GM12891 (cell line): Measurements from ENCODE around the gene PDZD2.
"Not testable (repeated sequence)": the region's sequence is repeated elsewhere in the genome, so short reads cannot be mapped to it uniquely, and the experiment has no call there.

Experiments
- DNase-seq: peaks from one replicate; pipeline ENCODE4 v3.0.0; 2011; ENCODE audit warnings: low spot score; ENCODE audit not compliant: insufficient read length
- FAIRE-seq: peaks from 2 replicates; lab custom pipeline; 2011; peaks lifted over from hg19 to GRCh38; lab: Jason Lieb, UNC
- PAX5 ChIP-seq: IDR thresholded peaks from 2 replicates; pipeline ENCODE4 v1.6.1; 2011; ENCODE audit warnings: low read length, moderate library complexity, mild to moderate bottlenecking; ENCODE audit not compliant: insufficient read depth, severe bottlenecking
- POLR2A ChIP-seq: IDR thresholded peaks from 2 replicates; pipeline ENCODE4 v1.6.1; 2011; ENCODE audit warnings: low read depth, low read length, control low read depth
- POLR2AphosphoS5 ChIP-seq: IDR thresholded peaks from 2 replicates; pipeline ENCODE4 v1.6.1; 2011; ENCODE audit warnings: low read depth, low read length, control low read depth
- POU2F2 ChIP-seq: IDR thresholded peaks from 2 replicates; pipeline ENCODE4 v1.6.1; 2011; ENCODE audit warnings: low read depth, mild to moderate bottlenecking, control low read depth, low read length, moderate library complexity
- SPI1 ChIP-seq: IDR thresholded peaks from 2 replicates; pipeline ENCODE4 v1.6.1; 2011; ENCODE audit warnings: low read depth, low read length, control low read depth
- TAF1 ChIP-seq: IDR thresholded peaks from 2 replicates; pipeline ENCODE4 v1.6.1; 2011; ENCODE audit warnings: low read depth, low read length, control low read depth

The PDZD2 gene

DNA sequence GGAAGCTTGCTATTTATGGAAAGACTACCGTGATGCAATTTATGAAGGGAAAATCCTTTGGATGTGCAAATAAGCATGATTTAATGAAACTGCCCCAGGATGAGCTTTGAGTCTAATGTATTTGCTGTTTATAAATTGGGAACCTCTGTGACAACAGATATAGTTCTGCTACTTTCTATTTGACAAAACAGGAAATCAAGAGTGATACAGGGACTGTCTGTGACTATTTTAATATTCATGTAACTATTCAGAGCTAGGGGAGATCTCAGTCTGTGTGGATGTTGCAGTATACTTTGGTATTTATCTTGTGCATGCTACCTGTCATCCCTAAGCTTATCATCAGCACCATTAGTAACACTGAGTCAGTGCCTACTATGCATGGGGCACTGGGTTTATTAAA lies 132.1 kb downstream of the PDZD2 start:
- FAIRE-seq: peak; percentile 74
- no peak for DNase-seq
- TF ChIP-seq POU2F2 (peak; percentile 38; the same call in 1 of the 2 replicates), TAF1 (no peak), PAX5 (no peak), SPI1 (peak; percentile 12; the same call in 1 of the 2 replicates)

DNA sequence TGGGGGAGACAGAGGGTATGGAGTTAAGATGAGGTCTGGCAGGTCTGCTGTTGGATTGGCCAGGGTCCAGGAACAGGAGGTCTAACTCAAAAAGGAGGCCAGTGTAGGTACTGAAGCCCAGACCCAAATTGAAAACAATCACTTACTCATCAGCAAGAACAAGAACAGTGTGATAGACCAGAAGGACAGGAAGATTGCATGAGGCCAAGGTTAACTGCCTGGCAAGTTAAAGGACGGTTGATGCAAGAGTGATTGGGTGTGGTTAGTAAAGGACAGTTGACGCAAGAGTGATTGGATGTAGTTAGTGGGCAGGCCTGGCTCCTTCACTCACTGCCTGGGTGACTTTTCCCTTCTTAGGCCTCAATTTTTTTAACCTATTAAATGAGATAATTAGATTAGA lies 132.6 kb downstream of the PDZD2 start:
- TF ChIP-seq POLR2A: no peak
- no peak for TF ChIP-seq PAX5
- no peak for TF ChIP-seq POU2F2
- no peak for TF ChIP-seq SPI1
- no peak for TF ChIP-seq TAF1
- DNase-seq (no peak), FAIRE-seq (no peak)

DNA sequence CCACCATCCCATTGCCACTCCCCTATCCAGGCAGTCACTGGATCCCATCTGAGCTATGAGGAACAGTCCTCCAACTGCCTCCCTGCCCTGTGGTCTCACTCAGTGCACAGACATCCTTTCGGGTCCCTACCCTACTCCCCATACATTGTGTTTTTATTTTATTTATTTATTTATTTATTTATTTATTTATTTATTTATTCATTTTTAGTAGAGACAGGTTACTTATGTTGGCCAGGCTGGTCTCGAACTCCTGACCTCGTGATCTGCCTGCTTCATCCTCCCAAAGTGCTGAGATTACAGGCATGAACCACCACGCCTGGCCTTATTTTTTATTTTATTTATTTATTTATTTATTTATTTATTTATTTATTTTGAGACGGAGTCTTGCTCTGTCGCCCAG lies 137.4 kb downstream of the PDZD2 start:
- not testable (repeated sequence) for FAIRE-seq, DNase-seq

DNA sequence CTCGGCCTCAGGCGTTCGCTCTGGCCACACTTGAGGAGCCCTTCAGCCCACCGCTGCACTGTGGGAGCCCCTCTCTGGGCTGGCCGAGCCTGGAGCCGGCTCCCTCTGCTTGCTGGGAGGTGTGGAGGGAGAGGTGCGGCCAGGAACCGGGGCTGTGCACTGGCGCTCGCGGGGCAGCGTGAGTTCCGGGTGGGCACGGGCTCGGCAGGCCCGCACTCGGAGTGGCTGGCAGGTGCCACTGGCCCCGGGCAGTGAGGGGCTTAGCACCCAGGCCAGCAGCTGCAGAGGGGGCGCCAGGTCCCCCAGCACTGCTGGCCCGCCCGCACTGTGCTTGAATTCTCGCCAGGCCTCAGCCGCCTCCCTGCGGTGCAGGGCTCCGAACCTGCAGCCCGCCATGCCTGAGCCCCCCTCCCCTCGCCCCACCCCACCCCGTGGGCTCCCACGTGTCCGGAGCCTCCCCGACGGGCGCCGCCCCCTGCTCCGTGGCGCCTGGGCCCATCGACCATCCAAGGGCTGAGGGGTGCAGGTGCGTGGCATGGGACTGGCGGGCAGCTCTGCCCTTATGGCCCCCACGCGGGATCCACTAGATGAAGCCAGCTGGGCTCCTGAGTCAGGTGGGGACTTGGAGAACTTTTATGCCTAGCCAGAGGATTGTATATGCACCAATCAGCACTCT lies 138.2 kb downstream of the PDZD2 start:
- DNase-seq (no peak), FAIRE-seq (no peak)
- TF ChIP-seq SPI1 (no peak), POLR2A (no peak), TAF1 (no peak), POU2F2 (no peak), POLR2AphosphoS5 (no peak), PAX5 (no peak)

DNA sequence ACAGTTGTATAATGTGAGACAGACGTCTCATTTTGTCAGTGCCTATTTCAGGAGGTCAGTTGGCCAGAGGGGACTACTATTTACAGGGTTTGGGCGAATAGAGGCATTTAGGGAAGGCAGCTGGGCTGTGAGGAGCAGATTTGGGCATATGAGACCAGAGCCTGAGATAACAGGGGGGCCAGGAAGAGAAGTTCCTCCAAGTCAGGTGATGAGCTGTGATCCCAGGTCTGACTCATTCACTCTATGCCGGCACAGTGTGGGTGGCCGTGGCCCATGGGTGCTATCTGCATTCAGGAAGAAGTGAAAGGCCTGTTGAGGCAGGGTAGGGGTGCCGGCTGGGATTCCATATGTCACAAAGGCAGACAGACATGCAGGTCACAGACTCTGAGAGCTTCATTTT lies 142.8 kb downstream of the PDZD2 start:
- FAIRE-seq (no peak), DNase-seq (no peak)
- TF ChIP-seq POLR2AphosphoS5 (no peak), POLR2A (no peak), TAF1 (no peak), POU2F2 (no peak), PAX5 (no peak)

DNA sequence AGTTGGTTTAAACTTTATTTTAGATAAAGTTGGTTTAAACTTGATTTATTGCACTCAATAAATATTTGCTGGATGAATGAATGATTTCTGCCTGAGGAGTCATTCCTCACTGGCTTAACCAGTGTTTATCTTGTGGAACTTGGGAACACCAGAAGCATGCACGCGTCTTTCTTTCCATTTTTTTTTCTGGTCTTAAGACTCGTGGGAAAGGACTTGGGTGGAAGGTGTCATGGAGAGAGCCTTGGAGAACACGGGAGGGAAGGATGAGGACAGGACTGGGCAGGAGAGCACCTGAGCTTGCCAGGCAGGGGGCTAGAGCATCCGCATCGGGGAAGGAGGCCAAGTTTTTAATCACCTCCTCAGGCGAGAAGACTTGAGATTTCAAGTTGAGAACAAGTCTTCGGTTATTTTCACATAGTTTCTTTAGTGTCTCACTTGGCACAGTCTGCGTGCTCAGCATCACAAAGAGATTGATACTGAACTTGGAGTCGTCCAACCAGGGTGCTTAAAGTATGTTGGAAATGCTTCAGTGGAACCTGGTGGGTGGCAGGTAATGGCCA lies 144.2 kb downstream of the PDZD2 start:
- DNase-seq: no peak
- FAIRE-seq: no peak
- TF ChIP-seq PAX5: no peak
- TF ChIP-seq SPI1: no peak
- no peak for TF ChIP-seq POU2F2
- no peak for TF ChIP-seq POLR2A
- no peak for TF ChIP-seq TAF1
- TF ChIP-seq POLR2AphosphoS5: no peak

DNA sequence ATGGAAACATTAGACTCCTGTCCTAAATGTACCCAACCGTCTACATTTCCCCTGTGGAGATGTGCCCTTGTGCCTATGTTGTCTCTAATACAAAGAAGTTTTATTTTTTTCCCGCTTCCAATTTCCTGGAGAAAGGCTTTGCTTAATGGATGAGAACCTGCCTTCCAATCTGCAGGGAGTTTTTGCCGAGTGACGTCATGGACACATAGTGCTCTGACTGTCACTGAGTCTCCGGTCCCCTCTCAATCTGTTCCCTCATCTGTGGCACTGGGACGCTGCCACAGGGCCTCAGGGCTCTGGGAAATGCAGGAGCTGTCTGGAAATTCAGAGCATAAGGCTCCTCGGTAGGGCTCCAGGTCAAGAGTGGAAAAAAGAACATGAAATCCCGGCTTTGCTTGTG lies 144.8 kb downstream of the PDZD2 start:
- FAIRE-seq: no peak

DNA sequence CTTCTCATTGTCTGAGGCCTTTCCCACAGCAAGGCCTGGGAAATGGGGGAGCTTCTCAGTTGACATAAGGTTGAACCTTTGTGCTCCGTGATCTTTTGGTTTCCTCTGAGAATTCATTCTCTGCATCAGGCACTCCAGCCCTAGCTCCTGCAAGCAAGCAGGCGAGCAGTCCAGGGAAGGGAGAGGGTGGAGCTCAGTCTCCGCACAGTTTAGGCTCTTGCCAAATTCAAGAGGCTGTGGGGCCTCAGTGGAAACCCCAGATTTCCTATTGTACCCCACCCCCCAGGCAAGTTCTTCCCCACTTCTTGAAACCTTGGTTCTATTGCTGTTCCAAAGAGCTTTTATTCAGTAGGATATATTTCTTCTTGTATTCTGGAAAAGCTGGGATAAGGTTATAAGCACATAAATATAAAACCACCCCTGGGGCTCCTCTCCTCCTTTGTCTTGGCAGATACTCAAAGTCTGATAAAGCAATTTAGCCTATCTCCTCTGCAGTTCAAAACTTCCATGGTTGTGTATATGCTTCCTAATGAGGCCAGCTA lies 147.2 kb downstream of the PDZD2 start:
- DNase-seq: no peak
- TF ChIP-seq TAF1: no peak
- TF ChIP-seq SPI1: no peak
- TF ChIP-seq PAX5: no peak
- no peak for TF ChIP-seq POLR2AphosphoS5
- no peak for TF ChIP-seq POU2F2
- no peak for TF ChIP-seq POLR2A
- no peak for FAIRE-seq

More for the DNA sequence above, 144.8 kb downstream of the PDZD2 start:
- DNase-seq: no peak
- TF ChIP-seq TAF1 (no peak), POLR2A (no peak), SPI1 (no peak), PAX5 (no peak)

DNA sequence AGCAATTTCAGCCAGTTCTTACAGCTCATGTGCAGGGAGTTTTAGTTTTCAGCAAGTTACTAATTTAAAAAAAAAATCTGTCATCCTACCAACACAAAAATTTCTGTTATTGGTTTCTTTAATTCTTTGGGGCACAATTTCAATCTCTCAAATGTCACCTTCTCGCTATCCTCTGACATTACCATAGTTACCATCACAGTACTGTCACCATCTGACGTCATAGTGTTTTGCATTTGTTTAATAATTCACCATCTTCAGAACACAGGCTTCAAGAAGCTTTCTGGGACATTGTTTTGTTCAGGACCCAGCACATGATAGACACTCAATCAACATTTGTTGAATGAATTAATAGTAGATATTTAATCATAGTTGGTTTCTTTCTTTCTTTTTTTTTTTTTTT lies 155.1 kb downstream of the PDZD2 start:
- FAIRE-seq: peak; percentile 16
- TF ChIP-seq PAX5 (no peak), POLR2A (no peak), POLR2AphosphoS5 (no peak), SPI1 (no peak), POU2F2 (no peak)
- no peak for DNase-seq

DNA sequence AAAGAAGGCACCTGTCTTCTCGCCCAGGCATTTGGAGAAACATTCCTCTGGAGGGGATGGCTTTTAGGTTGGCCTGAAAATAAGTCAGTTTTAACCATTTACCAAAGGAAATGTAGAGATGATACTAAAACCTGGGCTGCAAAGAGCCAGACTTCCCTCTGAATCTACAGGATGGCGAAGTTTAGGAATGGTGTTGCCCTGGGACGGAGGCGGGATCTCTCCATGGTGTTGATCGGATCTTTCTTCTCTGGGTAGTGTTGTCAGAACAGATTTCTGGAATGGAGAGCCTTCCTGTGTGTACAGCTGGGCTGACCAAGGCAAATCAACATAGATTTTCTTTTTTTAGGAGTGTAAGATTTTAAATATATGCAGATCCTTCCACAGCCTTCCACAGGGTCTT lies 159.2 kb downstream of the PDZD2 start:
- no peak for FAIRE-seq
- no peak for TF ChIP-seq SPI1
- TF ChIP-seq POLR2A: no peak
- no peak for TF ChIP-seq PAX5
- TF ChIP-seq POU2F2: no peak
- no peak for DNase-seq

DNA sequence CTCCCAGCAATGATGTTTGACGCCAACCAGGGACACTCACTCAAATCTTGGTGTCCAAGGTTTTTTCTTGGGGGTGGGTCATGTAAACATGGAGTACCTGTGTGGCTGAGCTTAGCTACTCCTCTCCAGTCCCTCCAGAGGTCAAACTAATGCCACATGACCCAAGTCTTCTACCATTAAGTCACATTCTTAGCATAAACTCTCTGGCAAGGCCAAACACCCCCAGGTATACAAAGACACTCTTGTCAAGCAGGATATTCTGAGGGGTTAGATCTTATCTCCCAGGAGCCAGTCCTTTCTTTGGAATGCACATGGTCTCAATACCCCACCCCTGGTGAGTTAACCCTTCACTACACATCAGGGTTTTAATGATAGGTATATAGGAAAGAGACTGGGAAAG lies 161.4 kb downstream of the PDZD2 start:
- DNase-seq (no peak), FAIRE-seq (no peak)
- TF ChIP-seq POLR2A: no peak
- TF ChIP-seq TAF1: no peak
- TF ChIP-seq SPI1: no peak
- TF ChIP-seq PAX5: no peak
- no peak for TF ChIP-seq POLR2AphosphoS5
- TF ChIP-seq POU2F2: no peak
